NB4 (cell line): ENCODE measurements around the gene USP17L26.
A peak's percentile ranks its signal among the peaks of the same experiment; 100 is the strongest.
"Not testable (repeated sequence)": the region's sequence is repeated elsewhere in the genome, so short reads cannot be mapped to it uniquely, and the experiment has no call there.

Experiments
- DNase-seq: peaks from one replicate; pipeline ENCODE4 v3.0.0; 2010; ENCODE audit warnings: low read depth
- H3K4me3 ChIP-seq: one replicate; pipeline ENCODE4 v1.5.1; 2011; ENCODE audit warnings: mild to moderate bottlenecking, low read depth, low read length, moderate library complexity
- MYC ChIP-seq: IDR thresholded peaks from 2 replicates; pipeline ENCODE4 v1.6.1; 2011; ENCODE audit warnings: low read depth, low read length
- POLR2A ChIP-seq: IDR thresholded peaks from 2 replicates; pipeline ENCODE4 v1.6.1; 2011; ENCODE audit warnings: mild to moderate bottlenecking; ENCODE audit not compliant: insufficient read length; ENCODE audit errors: extremely low read depth
- TF ChIP-seq, protein P1 (sequence below): IDR thresholded peaks from one replicate; pipeline ENCODE4 v1.5.1; 2012; ENCODE audit warnings: low read depth, low read length
- TF ChIP-seq, protein P2 (sequence below): IDR thresholded peaks from 2 replicates; pipeline ENCODE4 v1.6.1; 2011; ENCODE audit warnings: low read depth, low read length

The USP17L26 gene, protein sequence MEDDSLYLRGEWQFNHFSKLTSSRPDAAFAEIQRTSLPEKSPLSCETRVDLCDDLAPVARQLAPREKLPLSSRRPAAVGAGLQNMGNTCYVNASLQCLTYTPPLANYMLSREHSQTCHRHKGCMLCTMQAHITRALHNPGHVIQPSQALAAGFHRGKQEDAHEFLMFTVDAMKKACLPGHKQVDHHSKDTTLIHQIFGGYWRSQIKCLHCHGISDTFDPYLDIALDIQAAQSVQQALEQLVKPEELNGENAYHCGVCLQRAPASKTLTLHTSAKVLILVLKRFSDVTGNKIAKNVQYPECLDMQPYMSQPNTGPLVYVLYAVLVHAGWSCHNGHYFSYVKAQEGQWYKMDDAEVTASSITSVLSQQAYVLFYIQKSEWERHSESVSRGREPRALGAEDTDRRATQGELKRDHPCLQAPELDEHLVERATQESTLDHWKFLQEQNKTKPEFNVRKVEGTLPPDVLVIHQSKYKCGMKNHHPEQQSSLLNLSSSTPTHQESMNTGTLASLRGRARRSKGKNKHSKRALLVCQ

DNA sequence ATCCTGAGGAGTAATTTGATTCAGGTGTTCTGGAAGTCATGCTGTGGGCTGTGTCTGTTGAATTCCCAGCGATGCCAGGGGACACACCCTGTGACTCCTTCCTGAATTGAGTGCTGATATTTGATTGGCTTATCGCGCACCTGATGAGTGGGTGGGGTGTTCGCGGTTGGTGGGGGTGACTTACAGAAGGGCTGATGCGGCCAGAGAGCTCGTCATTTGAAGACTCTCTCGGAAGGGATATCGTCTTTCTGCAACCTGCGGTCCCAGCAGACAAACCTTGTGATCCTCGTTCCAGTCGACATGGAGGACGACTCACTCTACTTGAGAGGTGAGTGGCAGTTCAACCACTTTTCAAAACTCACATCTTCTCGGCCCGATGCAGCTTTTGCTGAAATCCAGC, at the start of gene USP17L26:
Gene USP17L26 (plus strand): TSS at position 301 of the 400 bp plus-strand sequence. CDS start 0 bp downstream, at position 301.
- not testable (repeated sequence) for H3K4me3 ChIP-seq, DNase-seq

DNA sequence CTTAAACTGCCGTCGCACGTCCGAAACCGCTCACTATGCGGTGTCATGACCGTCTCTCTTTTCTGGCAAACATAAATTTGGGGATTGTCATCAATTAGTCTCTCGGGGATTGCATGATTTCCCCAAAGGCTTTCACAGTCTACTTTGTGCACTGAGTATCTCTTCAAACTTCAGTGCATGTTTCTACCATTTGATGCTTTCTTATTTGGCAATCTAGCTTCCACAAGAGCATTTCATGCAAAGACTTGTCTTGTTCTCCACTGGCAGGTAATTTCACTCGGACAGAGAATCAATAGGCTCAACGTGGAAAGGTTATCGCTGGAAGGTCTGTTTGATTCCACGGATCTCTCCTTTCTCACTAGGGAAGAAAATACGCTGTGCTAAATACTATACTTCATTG, 10.3 kb upstream of the USP17L26 start:
- DNase-seq, H3K4me3 ChIP-seq: not testable (repeated sequence)

DNA sequence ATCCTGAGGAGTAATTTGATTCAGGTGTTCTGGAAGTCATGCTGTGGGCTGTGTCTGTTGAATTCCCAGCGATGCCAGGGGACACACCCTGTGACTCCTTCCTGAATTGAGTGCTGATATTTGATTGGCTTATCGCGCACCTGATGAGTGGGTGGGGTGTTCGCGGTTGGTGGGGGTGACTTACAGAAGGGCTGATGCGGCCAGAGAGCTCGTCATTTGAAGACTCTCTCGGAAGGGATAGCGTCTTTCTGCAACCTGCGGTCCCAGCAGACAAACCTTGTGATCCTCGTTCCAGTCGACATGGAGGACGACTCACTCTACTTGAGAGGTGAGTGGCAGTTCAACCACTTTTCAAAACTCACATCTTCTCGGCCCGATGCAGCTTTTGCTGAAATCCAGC, 9.6 kb upstream of the USP17L26 start, which contains the start of gene USP17L24:
Gene USP17L24 (plus strand): TSS at position 301 of the 400 bp plus-strand sequence. CDS start 0 bp downstream, at position 301.
- H3K4me3 ChIP-seq, DNase-seq: not testable (repeated sequence)

DNA sequence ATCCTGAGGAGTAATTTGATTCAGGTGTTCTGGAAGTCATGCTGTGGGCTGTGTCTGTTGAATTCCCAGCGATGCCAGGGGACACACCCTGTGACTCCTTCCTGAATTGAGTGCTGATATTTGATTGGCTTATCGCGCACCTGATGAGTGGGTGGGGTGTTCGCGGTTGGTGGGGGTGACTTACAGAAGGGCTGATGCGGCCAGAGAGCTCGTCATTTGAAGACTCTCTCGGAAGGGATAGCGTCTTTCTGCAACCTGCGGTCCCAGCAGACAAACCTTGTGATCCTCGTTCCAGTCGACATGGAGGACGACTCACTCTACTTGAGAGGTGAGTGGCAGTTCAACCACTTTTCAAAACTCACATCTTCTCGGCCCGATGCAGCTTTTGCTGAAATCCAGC, 4.8 kb upstream of the USP17L26 start, which contains the start of gene USP17L25:
Gene USP17L25 (plus strand): TSS at position 301 of the 400 bp plus-strand sequence. CDS start 0 bp downstream, at position 301.
- H3K4me3 ChIP-seq, DNase-seq: not testable (repeated sequence)

DNA sequence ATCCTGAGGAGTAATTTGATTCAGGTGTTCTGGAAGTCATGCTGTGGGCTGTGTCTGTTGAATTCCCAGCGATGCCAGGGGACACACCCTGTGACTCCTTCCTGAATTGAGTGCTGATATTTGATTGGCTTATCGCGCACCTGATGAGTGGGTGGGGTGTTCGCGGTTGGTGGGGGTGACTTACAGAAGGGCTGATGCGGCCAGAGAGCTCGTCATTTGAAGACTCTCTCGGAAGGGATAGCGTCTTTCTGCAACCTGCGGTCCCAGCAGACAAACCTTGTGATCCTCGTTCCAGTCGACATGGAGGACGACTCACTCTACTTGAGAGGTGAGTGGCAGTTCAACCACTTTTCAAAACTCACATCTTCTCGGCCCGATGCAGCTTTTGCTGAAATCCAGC, 4.6 kb downstream of the USP17L26 start, which contains the start of gene USP17L5:
Gene USP17L5 (plus strand): TSS at position 301 of the 400 bp plus-strand sequence. CDS start 0 bp downstream, at position 301.
- not testable (repeated sequence) for H3K4me3 ChIP-seq, DNase-seq

DNA sequence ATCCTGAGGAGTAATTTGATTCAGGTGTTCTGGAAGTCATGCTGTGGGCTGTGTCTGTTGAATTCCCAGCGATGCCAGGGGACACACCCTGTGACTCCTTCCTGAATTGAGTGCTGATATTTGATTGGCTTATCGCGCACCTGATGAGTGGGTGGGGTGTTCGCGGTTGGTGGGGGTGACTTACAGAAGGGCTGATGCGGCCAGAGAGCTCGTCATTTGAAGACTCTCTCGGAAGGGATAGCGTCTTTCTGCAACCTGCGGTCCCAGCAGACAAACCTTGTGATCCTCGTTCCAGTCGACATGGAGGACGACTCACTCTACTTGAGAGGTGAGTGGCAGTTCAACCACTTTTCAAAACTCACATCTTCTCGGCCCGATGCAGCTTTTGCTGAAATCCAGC, 9.4 kb downstream of the USP17L26 start, which contains the start of gene USP17L27:
Gene USP17L27 (plus strand): TSS at position 301 of the 400 bp plus-strand sequence. CDS start 0 bp downstream, at position 301.
- not testable (repeated sequence) for H3K4me3 ChIP-seq, DNase-seq

DNA sequence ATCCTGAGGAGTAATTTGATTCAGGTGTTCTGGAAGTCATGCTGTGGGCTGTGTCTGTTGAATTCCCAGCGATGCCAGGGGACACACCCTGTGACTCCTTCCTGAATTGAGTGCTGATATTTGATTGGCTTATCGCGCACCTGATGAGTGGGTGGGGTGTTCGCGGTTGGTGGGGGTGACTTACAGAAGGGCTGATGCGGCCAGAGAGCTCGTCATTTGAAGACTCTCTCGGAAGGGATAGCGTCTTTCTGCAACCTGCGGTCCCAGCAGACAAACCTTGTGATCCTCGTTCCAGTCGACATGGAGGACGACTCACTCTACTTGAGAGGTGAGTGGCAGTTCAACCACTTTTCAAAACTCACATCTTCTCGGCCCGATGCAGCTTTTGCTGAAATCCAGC, 14.1 kb downstream of the USP17L26 start, which contains the start of gene USP17L28:
Gene USP17L28 (plus strand): TSS at position 301 of the 400 bp plus-strand sequence. CDS start 0 bp downstream, at position 301.
- not testable (repeated sequence) for DNase-seq, H3K4me3 ChIP-seq

DNA sequence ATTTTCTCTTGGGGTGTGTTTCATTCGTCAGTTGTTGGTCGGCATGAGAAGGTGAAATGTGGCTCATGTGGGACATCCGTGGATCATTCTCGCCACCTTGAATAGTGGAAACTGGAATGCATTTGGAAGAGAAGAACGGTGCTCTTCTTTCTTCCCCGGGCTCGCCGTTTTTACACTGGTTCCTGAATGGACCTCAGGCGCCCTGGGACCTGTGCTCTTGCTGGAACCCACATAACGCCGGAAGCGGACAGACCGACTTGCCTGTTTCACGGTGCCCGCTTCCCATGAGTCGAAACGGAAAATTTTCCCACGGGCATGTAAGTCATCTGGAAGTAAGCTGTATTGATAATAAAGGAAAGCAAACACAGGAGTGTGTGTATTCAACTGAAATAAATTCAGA, 16.4 kb downstream of the USP17L26 start:
- not testable (repeated sequence) for DNase-seq, H3K4me3 ChIP-seq

DNA sequence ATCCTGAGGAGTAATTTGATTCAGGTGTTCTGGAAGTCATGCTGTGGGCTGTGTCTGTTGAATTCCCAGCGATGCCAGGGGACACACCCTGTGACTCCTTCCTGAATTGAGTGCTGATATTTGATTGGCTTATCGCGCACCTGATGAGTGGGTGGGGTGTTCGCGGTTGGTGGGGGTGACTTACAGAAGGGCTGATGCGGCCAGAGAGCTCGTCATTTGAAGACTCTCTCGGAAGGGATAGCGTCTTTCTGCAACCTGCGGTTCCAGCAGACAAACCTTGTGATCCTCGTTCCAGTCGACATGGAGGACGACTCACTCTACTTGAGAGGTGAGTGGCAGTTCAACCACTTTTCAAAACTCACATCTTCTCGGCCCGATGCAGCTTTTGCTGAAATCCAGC, 18.9 kb downstream of the USP17L26 start, which contains the start of gene USP17L29:
Gene USP17L29 (plus strand): TSS at position 301 of the 400 bp plus-strand sequence. CDS start 0 bp downstream, at position 301.
- not testable (repeated sequence) for H3K4me3 ChIP-seq, DNase-seq

DNA sequence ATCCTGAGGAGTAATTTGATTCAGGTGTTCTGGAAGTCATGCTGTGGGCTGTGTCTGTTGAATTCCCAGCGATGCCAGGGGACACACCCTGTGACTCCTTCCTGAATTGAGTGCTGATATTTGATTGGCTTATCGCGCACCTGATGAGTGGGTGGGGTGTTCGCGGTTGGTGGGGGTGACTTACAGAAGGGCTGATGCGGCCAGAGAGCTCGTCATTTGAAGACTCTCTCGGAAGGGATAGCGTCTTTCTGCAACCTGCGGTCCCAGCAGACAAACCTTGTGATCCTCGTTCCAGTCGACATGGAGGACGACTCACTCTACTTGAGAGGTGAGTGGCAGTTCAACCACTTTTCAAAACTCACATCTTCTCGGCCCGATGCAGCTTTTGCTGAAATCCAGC, 28.4 kb downstream of the USP17L26 start, which contains the start of gene USP17L30:
Gene USP17L30 (plus strand): TSS at position 301 of the 400 bp plus-strand sequence. CDS start 0 bp downstream, at position 301.
- DNase-seq, H3K4me3 ChIP-seq: not testable (repeated sequence)

DNA sequence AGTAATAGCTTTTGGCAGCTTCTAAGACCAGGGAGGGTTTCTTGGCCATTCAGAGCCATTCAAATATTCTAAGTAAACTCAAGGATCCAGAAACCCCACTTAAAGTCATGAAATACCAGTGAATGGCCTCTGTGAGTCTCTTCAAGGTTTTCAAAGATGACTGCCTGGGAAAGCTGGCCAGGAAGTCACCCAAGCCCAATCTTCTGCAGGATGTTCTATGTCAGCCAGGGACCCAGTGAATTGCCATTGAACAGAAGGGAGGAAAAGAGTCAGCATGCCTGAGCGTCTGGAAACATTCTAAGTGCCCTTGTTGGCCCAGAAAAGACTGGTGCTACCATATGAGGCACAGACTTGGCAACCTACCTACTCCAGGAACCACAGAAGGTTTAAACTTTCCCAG, 45.4 kb downstream of the USP17L26 start:
- H3K4me3 ChIP-seq, DNase-seq: not testable (repeated sequence)

DNA sequence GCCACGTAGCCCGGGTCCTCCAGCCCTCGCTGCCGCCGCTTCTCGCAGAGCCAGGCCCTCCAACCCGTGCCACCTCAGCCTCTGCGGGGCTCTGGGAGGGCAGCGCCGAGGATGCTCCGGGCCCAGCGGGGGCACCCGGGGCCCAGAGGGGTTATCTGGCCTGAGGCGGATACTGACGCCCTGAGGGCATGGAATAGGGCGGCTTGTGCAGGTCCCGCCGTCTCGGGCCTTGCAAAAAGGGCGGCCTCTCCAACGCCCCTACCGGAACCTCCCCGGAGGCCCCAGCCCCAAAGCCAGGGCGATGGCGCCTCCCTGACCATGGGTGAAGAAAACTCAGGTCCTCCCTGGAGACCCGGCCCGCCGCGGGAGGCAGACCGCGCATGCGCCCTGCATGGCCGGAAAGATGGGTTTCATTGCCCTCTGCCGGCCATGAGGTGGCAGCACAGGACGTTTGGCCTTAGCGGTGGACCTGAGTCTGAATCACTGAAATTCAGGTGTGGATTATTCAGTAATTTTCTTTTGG, 46.6 kb downstream of the USP17L26 start:
- TF ChIP-seq, protein P1, sequence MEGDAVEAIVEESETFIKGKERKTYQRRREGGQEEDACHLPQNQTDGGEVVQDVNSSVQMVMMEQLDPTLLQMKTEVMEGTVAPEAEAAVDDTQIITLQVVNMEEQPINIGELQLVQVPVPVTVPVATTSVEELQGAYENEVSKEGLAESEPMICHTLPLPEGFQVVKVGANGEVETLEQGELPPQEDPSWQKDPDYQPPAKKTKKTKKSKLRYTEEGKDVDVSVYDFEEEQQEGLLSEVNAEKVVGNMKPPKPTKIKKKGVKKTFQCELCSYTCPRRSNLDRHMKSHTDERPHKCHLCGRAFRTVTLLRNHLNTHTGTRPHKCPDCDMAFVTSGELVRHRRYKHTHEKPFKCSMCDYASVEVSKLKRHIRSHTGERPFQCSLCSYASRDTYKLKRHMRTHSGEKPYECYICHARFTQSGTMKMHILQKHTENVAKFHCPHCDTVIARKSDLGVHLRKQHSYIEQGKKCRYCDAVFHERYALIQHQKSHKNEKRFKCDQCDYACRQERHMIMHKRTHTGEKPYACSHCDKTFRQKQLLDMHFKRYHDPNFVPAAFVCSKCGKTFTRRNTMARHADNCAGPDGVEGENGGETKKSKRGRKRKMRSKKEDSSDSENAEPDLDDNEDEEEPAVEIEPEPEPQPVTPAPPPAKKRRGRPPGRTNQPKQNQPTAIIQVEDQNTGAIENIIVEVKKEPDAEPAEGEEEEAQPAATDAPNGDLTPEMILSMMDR = peak; percentile 26
- H3K4me3 ChIP-seq = not testable (repeated sequence)
- peak; percentile 6 for DNase-seq

DNA sequence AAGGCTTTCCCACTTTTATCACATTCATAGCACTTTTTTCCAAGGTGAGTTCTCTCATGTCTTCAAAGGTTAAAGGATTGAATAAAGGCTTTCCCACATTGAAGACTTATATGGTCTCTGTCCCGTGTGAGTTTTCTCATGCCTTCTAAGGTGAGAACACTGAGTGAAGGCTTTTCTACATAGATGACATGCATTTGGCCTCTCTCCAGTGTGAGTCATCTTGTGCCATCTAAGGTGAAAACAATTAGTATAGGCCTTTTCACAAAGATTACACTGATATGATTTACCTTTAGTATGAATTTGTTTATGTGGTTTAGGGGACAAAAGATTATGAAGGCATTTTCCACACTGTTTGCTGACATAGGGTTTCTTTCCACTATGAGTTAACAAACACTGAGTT, 49.7 kb downstream of the USP17L26 start:
- no peak for DNase-seq
- no peak overlapping the region for H3K4me3 ChIP-seq
- TF ChIP-seq, protein P1 = no peak
- TF ChIP-seq, protein P2, sequence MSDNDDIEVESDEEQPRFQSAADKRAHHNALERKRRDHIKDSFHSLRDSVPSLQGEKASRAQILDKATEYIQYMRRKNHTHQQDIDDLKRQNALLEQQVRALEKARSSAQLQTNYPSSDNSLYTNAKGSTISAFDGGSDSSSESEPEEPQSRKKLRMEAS = no peak
- no peak for TF ChIP-seq POLR2A
- TF ChIP-seq MYC = no peak
